Measurements from ENCODE around the gene LEKR1.

LEKR1 gene

GRCh38 chr3:157066335-157067098, 240.4 kb downstream of the LEKR1 start:
- no peak overlapping the region for H3K27ac ChIP-seq
- TF ChIP-seq CTCF (IDR thresholded peaks at IDR 0.05): no peak
- TF ChIP-seq ZFX (IDR thresholded peaks at IDR 0.05; ENCODE audit: borderline replicate concordance): no peak

- H3K27ac ChIP-seq: no peak overlapping the region
- TF ChIP-seq CTCF (IDR thresholded peaks at IDR 0.05) (no peak), ZFX (IDR thresholded peaks at IDR 0.05; ENCODE audit: borderline replicate concordance) (no peak)
Measured at GRCh38 chr3:157067114-157067513, 241.0 kb downstream of the LEKR1 start.

GRCh38 chr3:157069406-157069805, 243.3 kb downstream of the LEKR1 start:
- H3K27ac ChIP-seq: no peak overlapping the region
- no peak for TF ChIP-seq ZFX (IDR thresholded peaks at IDR 0.05; ENCODE audit: borderline replicate concordance)
- no peak for TF ChIP-seq CTCF (IDR thresholded peaks at IDR 0.05)

GRCh38 chr3:157069846-157070677, 243.9 kb downstream of the LEKR1 start:
- no peak overlapping the region for H3K27ac ChIP-seq
- TF ChIP-seq ZFX (IDR thresholded peaks at IDR 0.05; ENCODE audit: borderline replicate concordance) (no peak), CTCF (IDR thresholded peaks at IDR 0.05) (no peak)

GRCh38 chr3:157070678-157070999, 244.5 kb downstream of the LEKR1 start:
- TF ChIP-seq CTCF (IDR thresholded peaks at IDR 0.05): no peak
- no peak for TF ChIP-seq ZFX (IDR thresholded peaks at IDR 0.05; ENCODE audit: borderline replicate concordance)
- H3K27ac ChIP-seq: no peak overlapping the region

GRCh38 chr3:157071744-157072525, 245.8 kb downstream of the LEKR1 start:
- H3K27ac ChIP-seq: no peak overlapping the region
- no peak for TF ChIP-seq CTCF (IDR thresholded peaks at IDR 0.05)
- TF ChIP-seq ZFX (IDR thresholded peaks at IDR 0.05; ENCODE audit: borderline replicate concordance): no peak

Measured in 22Rv1 (cell line).